Suppressor macrophage treated with lipopolysaccharide for 4 hours (primary cell): ENCODE data around the gene TMEM150C.
A peak's percentile ranks its signal among the peaks of the same experiment; 100 is the strongest.
"Not testable (repeated sequence)": the region's sequence is repeated elsewhere in the genome, so short reads cannot be mapped to it uniquely, and the experiment has no call there.

Source experiments
- DNase-seq: peaks from one replicate; pipeline ENCODE4 v3.0.0-alpha.2; 2020

The TMEM150C gene

DNA sequence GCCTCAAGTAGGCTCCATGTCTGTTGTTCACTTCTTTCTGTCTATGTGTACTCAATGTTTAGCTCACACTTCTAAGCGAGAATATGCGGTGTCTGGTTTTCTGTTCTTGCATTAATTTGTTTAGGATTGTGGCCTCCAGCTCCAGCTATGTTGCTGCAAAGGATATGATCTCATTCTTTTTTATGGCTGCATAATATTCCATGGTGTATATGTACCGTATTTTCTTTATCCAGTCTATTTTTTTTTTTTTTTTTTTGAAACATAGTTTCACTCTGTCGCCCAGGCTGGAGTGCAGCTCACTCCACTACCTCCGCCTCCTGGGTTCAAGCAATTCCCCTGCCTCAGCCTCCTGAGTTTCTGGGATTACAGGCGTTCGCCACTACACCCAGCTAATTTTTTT is 5.7 kb upstream of the TMEM150C start:
- no peak for DNase-seq

DNA sequence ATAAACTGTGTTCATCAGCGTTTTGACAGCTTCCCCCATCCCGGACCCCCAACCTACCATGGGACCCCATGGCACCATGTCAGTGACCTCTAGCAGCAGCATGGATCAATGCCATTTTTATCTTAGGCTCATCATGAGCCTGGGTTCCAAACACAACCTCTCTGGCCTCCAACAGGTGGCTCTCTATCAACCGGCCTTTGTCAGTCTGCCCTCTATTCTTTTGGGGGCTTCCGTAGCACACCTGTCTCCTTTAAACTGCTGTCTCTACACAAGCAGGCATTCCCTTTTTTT is 721 bp upstream of the TMEM150C start:
- DNase-seq: no peak

DNA sequence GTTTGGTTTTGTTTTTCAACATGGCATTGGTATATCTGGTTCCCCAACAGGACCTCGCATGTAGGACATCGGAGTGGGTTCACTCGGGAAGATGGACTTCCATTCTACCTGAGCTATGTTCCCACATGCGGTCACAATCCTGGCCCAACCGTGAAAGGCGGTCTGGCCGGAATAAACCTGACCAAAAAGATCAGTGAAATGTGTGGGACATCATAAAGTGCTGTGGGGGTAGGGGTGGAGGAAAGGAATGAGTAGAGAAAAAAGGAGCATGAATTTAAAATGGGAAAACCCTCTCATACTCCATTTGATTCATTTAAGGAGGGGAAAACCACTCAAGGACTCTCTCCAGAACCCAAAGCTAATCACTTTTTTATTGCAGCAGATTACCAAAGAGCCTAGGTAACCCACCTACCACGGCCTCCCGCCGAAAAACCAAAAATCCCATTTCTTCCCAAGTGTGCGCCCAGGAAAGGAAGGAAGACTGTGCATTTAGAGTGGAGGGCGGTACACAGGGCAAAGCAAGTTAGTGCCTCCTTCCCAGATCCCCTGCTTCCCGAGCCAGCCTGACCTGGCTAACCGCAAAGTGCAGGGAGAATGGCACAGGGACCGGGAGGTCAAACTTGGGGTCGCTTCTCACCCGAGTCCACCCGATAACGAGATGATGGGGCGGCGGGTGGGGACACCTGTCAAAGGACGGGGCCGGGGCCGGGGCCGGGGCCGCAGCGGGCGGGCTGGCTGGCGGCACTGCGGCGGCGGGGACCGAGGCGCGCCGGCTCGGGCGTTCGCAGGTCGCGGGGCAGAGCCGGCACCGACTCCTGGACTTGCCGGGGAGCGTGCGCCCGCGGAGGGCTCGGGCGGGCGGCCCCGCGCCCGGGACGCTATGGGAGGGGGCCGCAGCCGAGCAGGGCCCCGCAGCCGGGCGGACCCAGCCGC is 669 bp downstream of the TMEM150C start:
- peak; percentile 3 for DNase-seq

DNA sequence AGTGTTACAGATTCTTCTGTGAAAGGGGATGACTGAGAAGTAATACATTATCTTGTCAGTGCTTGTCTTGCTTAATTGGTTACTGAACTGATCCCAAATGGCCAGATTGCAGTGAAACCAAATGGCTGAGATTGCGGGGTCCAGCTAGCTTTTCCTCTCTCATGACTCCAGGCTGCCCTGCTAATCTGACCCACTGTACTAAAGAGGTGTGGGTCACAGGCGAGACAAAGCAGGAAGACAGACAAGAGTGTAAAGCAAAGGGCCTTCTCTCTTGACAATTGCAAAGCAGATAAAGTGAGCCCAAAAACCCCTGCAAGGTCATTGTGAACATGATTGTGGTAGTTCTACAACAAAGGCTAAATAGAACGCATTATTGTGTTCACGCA is 2.1 kb downstream of the TMEM150C start:
- no peak for DNase-seq

DNA sequence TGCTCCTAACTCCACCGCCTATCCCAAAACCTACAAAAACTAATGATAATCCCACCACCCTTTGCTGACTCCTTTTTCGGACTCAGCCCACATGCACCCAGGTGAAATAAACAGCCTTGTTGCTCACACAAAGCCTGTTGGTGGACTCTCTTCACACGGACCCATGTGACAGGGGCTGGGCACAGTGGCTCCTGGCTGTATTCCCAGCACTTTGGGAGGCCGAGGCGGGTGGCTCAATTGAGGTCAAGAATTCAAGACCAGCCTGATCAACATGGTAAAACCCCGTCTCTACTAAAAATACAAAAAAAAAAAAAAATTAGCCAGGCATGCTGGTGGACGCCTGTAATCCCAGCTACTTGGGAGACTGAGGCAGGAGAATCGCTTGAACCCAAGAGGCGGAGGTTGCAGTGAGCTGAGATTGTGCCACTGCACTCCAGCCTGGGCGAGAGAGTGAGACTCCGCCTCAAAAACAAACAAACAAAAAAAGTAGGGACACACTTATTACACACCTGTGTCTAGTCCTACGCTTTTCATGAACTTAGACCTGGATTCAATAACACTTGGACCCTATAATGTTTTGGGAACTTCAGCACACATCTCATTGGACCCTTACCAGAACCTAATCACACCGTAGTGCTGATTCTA is 2.6 kb downstream of the TMEM150C start:
- not testable (repeated sequence) for DNase-seq

DNA sequence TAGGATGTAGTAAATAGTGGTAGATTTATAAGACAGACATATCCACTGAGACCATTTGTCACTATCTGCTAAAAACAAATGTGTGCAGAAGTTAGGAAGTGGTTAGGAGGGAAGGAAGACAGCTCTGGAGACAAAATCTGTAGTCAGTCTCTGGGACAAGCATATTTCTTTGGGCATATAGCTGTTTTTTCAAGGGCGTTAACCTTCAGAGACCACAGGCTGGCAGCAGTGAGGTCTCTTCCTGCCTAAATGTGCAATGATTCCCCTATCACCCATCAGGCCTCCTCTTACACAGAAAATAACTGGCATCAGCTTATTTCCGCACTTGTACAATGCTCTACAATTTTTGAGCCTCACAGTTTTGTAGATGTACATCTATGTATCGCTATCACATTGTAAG is 6.5 kb downstream of the TMEM150C start:
- DNase-seq: no peak

DNA sequence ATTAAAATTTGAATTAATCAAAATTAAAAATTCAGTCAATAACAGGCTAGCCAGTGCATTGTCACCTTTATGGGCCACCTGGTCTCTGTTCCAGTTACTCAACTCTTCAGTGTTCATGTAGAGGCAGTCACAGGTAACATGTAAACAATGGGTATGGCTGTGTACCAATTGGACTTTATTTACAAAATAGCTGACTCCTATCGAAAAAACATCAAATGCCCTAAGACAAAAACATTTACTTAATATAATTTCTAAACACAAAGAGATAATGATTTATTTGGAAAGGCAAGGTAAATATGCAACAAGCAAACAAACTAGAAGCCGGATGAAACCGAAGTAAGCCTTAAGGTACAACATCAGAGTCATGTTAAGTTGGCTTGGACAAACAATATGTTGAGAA is 8.8 kb downstream of the TMEM150C start:
- no peak for DNase-seq

DNA sequence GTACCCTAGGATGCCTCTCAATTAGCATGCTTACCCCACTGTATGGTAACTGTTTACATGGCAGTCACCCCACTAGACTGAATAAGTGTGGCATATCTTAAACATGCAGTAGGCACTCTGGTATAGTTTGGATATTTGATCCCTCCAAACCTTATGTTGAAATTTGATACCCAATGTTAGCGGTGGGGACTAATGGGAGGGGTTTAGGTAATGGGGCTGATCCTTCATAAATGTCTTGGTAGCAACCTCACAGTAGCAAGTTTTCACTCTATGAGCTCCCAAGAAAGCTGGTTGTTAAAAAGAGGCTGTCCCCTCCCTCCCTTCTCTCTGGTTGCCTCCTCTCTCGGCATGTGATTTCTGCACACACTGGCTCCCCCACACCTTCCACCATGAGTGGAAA is 10.1 kb downstream of the TMEM150C start:
- no peak for DNase-seq

DNA sequence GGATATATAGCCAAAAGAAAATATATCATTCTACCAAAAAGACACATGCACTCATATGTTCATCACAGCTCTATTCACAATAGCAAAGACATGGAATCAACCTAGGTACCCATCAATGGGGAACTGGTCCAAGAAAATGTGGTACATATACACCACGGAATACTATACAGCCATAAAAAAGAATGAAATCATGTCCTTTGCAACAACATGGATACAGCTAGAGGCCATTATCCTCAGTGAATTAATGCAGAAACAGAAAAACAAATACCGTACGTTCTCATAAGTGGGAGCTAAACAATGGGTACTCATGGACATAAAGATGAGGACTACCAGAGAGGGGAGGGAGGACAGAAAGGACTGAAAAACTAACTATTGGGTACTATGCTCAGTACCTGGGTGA is 13.9 kb downstream of the TMEM150C start:
- DNase-seq: not testable (repeated sequence)

DNA sequence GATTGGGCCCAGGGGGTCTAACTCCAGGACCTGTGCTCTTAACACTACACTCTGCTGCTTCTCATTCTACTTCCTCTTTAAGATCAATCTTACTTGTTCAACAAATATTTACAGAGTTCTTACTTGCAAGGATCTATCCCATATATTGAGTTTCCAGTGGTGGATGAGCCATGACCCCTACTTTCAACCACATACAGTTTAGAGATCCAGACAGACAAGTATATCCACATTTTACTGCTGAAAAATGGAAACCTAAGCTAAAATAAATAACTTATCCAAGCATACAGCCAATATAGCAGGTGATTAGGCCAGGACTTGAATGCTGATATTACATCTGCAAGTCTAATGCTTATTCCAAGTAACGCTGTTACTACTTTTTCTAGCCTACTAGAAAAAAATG is 18.7 kb downstream of the TMEM150C start:
- no peak for DNase-seq

DNA sequence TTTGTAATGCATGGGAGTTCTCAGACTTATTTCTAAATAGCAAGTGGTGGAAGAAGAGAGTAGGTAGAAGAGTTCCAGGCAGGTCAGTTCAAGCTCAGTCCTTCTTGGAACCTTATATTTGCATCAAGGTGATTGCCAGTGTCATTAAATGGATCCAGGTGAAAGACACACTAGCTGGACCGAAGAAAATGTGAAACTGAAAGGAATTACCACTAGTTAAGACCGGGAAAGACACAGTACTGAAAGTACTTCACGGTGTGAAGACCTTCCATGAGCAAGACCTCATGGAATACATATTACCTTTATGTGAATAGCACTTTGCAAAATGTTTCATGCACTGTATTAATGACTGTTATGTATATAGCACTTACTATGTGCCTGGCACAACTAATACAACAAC is 19.1 kb downstream of the TMEM150C start:
- no peak for DNase-seq

DNA sequence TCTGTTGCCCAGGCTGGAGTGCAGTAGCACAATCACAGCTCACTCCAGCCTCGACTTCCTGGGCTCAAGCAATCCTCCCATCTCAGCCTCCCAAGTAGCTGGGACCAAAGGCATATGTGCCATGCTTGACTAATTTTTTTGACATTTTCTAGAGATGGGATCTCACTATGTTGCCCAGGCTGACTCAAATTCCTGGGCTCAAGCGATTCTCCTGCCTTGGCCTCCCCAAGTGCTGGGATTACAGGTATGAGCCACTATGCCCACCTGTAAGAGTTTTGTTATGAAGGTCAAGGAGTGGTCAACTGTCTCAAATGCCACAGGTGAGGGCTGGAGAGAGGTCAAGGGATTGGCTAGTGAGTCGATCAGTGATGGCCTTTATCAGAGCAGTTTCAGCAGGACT is 32.5 kb downstream of the TMEM150C start:
- DNase-seq: no peak

DNA sequence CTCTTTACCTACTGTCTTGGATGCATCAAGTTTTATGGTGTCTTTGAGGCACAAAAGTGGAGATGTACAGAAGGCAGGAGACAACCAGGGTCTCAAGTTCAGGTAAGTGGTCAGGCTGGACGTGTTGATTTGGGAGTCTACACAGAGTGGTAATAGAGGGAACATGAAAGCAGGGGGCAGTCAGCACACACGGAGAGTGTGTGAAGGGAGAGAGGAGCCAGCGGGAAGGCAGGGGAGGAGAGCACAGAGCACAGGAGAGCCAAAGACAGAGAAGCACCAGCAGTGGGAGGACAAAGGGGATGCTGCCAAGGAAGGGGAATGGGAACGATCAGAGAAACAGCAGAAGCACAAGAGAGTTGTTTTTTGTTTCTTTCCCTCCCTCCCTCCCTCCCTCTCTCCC is 32.9 kb downstream of the TMEM150C start:
- DNase-seq: no peak

DNA sequence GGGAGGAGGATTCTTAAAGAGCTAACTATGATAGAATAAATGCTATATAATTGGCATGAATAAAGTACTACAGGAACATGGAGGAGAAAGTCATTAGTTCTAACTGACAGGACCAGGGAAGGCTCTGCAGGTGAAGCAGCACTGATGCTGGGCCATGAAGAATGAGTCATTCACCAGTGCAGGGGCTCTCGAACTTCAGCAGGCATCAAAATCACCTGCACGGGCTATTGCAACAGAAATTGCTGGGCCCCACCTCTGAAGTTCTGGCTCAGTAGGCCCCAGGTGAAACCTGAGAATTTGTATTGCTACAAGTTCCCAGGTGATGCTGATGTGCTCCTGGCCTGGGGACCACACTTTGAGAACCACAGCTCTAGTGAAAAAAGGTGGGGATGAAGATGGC is 33.7 kb downstream of the TMEM150C start:
- DNase-seq: no peak

DNA sequence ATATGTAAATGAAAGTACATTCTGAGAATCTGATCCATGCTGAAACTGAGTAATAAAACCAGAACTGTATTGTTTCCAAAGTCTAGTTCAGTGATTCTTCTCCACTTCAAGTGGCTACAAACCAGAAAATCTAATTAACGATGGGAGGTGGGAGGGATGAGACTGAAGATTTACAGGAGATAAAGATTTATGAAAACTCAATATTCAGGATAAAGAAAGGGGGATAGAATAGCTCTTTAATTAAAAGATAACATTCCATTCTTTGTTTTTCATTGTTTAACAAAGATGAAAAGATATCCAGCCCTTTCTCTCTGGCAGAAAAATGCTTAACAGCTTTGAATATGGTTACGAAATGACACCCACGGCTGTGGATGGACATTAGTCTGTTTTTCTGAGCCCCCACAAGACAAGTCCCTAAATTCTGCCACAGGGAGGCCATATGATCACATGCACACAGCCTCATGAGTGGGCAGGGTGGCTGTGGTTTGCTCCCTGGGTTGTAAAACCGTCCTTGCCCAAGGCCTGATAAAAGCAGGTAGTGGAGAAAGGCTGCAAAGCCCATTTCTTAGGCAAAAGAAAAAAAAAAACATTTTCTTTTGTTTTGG is 36.4 kb downstream of the TMEM150C start:
- peak; percentile 6 for DNase-seq

DNA sequence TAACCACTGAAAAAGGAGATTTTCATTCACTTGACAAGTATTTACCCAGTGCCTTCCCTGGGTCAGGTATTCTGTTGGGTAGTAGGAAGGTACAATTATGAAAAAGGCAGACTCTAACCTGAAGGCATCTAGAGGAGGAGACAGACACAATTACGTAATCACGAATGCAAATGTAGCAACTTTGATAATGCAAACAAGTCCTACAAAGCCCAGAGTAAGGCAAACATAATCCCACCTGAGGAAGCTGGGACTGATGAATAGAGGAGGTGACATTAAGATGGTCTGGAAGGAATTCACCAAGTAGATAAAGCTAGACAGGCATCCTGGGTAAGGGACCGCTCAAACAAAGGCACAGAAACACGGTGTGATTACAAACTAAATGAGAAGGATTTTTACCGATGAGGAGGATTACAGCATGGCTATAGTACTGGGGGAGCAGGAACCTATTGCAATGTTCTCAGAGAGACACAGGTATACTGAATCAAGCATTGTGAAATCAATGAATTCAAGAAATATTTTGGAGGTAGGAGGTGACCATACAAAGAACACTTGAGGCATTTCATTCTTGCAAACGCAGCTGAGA is 37.1 kb downstream of the TMEM150C start:
- DNase-seq: no peak

DNA sequence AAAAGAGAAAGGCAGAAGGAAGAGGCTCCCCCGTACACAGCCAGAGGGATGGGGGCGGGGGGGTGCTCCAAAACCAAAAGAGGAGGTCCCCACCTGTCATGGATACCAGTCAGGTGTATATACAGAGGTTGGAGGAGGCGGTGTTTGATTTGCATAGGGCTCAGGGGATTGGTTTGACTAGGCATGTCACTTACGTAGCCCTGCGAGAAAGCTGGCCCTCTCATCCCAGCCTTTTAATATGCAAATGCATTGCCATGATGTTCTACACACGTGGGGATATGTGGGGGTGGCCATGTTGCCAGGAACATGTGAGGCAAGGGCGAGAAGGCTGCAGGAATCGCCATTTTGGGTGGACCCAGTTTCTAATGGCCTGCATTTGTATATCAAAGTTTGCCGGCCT is 38.6 kb downstream of the TMEM150C start:
- DNase-seq: no peak

DNA sequence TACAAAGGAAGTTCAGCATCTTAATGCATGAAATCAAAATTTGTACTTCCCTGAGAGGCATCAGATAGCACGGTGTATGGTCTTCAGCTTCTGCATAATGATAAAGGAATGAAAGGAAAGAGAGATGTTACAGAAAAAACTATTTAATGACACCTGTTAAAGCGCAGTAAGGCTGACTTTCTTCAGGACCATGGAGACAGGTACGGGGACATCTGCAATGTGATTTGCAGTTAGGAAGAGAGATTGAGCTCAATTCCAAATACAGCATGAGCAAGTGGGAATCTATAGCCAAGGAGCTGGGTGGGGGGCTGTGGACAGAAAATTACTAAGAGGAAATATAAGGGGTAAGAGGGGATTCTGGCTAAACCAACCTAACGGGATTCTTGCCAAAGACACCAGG is 39.3 kb downstream of the TMEM150C start:
- DNase-seq: no peak

DNA sequence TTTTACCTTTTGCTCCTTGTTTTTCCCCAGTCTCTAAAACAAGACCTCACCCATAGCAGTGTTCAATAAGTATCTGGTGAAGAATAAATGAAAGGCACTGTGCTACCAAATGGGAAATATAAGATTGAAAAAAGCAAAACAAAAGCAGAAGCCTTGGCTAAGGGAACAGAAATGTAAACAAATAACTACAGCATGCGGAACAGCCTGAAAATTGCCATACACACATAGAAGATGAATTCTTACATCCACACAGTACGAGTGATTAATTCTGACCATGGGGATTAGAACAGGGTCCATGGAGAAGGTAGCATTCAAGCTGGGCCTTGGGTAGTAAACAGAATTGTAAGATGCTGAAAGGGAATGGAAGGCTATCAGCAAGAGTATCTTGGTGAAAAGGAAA is 40.5 kb downstream of the TMEM150C start:
- no peak for DNase-seq

DNA sequence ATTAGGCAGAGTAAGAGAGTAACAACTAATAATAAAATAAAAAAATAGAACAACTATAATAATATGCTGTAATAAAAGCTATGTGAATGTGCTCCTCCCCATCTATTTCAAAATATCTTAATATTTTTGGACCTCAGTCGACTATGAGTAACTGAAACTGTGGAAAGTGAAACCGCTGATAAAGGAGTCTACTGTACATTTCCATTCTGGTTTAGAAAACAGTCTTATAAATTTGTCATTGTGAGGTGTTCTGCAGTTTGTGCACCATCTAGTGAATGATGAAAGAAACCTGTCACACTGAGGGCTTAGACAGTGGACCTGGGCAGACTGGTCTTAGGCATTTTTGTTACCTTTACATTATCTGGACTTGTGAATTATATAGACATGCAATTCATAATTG is 42.0 kb downstream of the TMEM150C start:
- peak; percentile 19 for DNase-seq

DNA sequence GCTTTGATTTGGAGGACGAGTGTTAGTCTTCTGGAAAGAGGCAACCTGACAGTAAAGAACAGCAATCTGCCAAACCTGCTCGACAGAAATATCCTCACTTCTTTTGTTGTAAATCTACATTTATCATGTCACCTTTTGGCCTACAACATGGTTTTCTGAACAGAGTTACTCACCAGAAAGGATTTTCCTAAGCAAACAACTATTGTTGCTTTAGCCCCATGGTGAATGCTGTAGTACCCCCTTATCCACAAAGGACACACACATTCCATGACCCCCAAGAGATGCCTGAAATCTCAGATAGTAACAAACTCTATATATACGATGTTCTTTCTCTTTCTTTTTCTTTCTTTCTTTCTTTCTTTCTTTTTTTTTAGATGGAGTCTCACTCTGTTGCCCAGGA is 42.7 kb downstream of the TMEM150C start:
- no peak for DNase-seq

DNA sequence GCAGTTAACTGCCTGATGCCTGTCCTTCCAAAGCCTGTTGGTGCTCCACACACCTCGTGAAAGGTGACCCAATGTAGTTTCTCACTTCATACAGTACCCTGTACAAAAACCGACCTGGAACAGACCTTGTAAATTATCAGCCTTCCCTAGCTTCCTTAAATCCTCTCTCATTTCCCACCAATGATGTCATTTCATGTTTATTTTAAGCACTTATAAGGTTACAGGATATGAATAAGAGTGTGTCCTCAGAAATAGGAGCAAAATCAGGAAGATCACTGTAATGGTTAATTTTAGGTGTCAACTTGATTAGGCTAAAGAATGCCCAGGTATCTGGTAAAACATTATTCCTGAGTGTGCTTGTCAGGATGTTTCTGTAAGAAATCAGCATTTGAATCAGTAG is 44.7 kb downstream of the TMEM150C start:
- no peak for DNase-seq

DNA sequence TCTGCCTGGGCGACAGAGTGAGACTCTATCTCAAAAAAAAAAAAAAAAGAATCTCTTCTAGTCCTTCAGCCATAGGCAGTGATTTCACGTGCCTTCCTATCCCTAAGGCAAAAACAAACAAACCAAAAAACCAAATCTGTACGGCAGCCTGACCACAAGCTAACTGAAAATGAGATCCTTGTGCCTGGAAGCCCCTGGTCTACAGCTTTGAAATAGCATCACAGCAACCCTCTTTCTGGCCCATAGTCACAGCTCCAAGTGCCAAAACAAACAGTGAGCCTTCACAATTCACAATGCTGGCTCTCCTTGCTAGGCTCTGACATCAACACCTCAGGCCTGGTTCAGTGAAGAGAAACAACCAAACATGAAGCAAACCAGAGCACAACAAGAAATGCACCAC is 46.1 kb downstream of the TMEM150C start:
- no peak for DNase-seq

DNA sequence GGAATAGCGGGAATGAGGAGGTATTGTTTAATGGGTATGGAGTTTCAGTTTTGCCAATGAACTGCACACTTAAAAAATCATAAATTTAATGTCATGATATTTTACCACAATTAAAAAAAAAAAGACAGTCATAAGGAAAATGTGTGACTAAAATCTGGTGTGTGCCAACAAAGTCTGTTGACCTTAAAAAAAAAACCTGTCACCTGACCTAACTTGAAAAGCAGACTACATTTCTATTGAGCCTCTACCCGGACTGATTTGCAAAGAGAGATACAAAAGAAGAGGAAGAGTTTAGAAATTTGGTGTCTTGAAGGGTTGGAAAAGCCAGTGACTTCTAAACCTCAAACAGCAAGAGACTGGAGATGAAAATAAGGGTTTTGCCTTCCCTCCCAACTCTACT is 48.4 kb downstream of the TMEM150C start:
- no peak for DNase-seq
